ENCODE data around the gene KIF12.

Gene KIF12

GRCh38 chr9:114123031-114123977, 24.2 kb upstream of the KIF12 start:
- DNase-seq: no peak

GRCh38 chr9:114122136-114123027, 23.3 kb upstream of the KIF12 start:
- DNase-seq: no peak

GRCh38 chr9:114121227-114122135, 22.4 kb upstream of the KIF12 start:
- no peak for DNase-seq

- DNase-seq: no peak
Observed at GRCh38 chr9:114120192-114121014, 21.3 kb upstream of the KIF12 start.

GRCh38 chr9:114119242-114120191, 20.4 kb upstream of the KIF12 start:
- no peak for DNase-seq

- DNase-seq: no peak
Observed at GRCh38 chr9:114117996-114118830, 19.1 kb upstream of the KIF12 start.

GRCh38 chr9:114117614-114117995, 18.5 kb upstream of the KIF12 start:
- no peak for DNase-seq

- no peak for DNase-seq
Observed at GRCh38 chr9:114116126-114116747, 17.1 kb upstream of the KIF12 start.

- no peak for DNase-seq
Observed at GRCh38 chr9:114115654-114116125, 16.6 kb upstream of the KIF12 start.

GRCh38 chr9:114114364-114114763, 15.3 kb upstream of the KIF12 start:
- DNase-seq: no peak

GRCh38 chr9:114112778-114113584, 13.9 kb upstream of the KIF12 start:
- DNase-seq: no peak

- DNase-seq: no peak
Observed at GRCh38 chr9:114112325-114112724, 13.2 kb upstream of the KIF12 start.

GRCh38 chr9:114110180-114110579, 11.1 kb upstream of the KIF12 start:
- DNase-seq: no peak

- DNase-seq: no peak
Observed at GRCh38 chr9:114109124-114109523, 10.0 kb upstream of the KIF12 start.

GRCh38 chr9:114108016-114108833, 9.1 kb upstream of the KIF12 start:
- peak; percentile 34 for DNase-seq

GRCh38 chr9:114107286-114108001, 8.4 kb upstream of the KIF12 start:
- DNase-seq: no peak
